Measurements from ENCODE around the gene TTC39B. TPM values are rescaled to one million over a fixed set of nuclear protein-coding genes. Genes with fewer than 3 reads are reported as not detected.
A peak's percentile ranks its signal among the peaks of the same experiment; 100 is the strongest.

The TTC39B gene
- total RNA-seq, 4 donors from 2014 or later, result 37.2 to 55.3 (median 45.6) TPM

DNA sequence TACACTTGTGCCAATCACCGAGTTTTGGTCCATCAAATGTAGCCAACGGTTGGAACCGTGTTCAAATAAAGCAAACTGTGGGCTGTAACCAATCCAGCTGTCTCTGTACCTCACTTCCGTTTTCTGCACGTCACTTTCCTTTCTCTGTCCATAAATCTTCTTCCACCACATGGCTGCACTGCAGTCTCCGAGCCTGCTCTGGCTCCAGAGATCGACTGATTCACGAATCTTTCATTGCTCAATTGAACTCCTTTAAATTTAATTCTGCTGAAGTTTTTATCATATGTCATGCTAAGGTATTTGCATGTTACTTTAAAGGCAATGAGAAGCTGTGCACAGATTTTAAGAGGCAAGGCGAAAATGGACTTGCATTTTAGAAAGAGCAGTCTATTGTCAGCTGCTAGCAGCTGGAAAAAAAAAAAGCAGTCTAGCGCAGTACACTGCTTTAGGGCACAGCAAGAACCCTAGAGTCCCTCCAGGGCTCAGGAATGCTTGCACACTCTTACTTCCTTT, 13.2 kb downstream of the TTC39B start:
- no peak for DNase-seq (ENCODE audit: low spot score in 2 of 2)
- no peaks in the 10 kb centered on the region for H3K9me3 ChIP-seq
- H3K4me3 ChIP-seq, result peak overlapping the region; percentile 5
- TF ChIP-seq, protein P1, sequence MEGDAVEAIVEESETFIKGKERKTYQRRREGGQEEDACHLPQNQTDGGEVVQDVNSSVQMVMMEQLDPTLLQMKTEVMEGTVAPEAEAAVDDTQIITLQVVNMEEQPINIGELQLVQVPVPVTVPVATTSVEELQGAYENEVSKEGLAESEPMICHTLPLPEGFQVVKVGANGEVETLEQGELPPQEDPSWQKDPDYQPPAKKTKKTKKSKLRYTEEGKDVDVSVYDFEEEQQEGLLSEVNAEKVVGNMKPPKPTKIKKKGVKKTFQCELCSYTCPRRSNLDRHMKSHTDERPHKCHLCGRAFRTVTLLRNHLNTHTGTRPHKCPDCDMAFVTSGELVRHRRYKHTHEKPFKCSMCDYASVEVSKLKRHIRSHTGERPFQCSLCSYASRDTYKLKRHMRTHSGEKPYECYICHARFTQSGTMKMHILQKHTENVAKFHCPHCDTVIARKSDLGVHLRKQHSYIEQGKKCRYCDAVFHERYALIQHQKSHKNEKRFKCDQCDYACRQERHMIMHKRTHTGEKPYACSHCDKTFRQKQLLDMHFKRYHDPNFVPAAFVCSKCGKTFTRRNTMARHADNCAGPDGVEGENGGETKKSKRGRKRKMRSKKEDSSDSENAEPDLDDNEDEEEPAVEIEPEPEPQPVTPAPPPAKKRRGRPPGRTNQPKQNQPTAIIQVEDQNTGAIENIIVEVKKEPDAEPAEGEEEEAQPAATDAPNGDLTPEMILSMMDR (IDR thresholded peaks at IDR 0.05), result no peak
- TF ChIP-seq EP300 (IDR thresholded peaks at IDR 0.05) (no peak), POLR2AphosphoS5 (IDR thresholded peaks at IDR 0.05) (no peak), POLR2A (IDR thresholded peaks at IDR 0.05) (no peak)
- no peaks in the 10 kb centered on the region for H3K36me3 ChIP-seq
- H3K27ac ChIP-seq, result peak overlapping the region; percentile 80
- H3K27me3 ChIP-seq, result no peaks in the 10 kb centered on the region
- 30% methylated on average over 10 of the region's 10 CpGs for WGBS
- peaks cover 40% of the 10 kb centered on the region for H3K4me1 ChIP-seq

DNA sequence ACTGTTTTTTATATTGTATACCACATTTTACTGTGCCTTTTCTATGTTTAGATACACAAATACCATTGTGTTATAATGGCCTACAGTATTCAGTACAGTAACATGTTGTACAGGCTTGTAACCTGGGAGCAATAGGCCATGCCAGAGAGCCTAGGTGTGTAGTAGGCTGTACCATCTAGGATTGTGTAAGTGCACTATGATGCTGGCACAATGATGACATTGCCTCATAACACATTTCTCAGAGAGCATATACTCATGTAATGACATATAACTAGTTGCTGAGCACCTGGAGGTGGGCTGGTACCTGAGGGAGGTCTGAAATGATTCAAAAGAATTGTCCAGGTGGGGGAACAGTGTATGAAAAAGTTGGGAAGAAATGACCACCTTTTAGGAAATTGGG, 13.9 kb downstream of the TTC39B start:
- no peaks in the 10 kb centered on the region for H3K27me3 ChIP-seq
- H3K4me3 ChIP-seq, result no peak overlapping the region
- no peaks in the 10 kb centered on the region for H3K9me3 ChIP-seq
- DNase-seq (ENCODE audit: low spot score in 2 of 2), result no peak
- TF ChIP-seq, protein P1 (IDR thresholded peaks at IDR 0.05), result no peak
- TF ChIP-seq POLR2AphosphoS5 (IDR thresholded peaks at IDR 0.05), result no peak
- no peak for TF ChIP-seq POLR2A (IDR thresholded peaks at IDR 0.05)
- peak overlapping the region; percentile 80 for H3K27ac ChIP-seq
- peaks cover 40% of the 10 kb centered on the region for H3K4me1 ChIP-seq
- no peaks in the 10 kb centered on the region for H3K36me3 ChIP-seq

GRCh38 chr9:15289603-15290002, 17.4 kb downstream of the TTC39B start:
- no peaks in the 10 kb centered on the region for H3K9me3 ChIP-seq
- DNase-seq (ENCODE audit: low spot score in 2 of 2), result no peak
- H3K4me1 ChIP-seq, result peaks cover 16% of the 10 kb centered on the region
- no peaks in the 10 kb centered on the region for H3K36me3 ChIP-seq
- H3K27ac ChIP-seq, result no peak overlapping the region
- H3K27me3 ChIP-seq, result no peaks in the 10 kb centered on the region
- no peak overlapping the region for H3K4me3 ChIP-seq
- 95% methylated on average over 5 of the region's 5 CpGs for WGBS
- TF ChIP-seq POLR2A (IDR thresholded peaks at IDR 0.05) (no peak), POLR2AphosphoS5 (IDR thresholded peaks at IDR 0.05) (no peak), EP300 (IDR thresholded peaks at IDR 0.05) (no peak)
- TF ChIP-seq, protein P1 (IDR thresholded peaks at IDR 0.05), result no peak

- WGBS, result 92% methylated on average over 4 of the region's 4 CpGs
- Histone ChIP-seq H3K27ac (no peak overlapping the region), H3K4me1 (no peaks in the 10 kb centered on the region), H3K9me3 (no peaks in the 10 kb centered on the region), H3K4me3 (no peak overlapping the region), H3K27me3 (no peaks in the 10 kb centered on the region), H3K36me3 (no peaks in the 10 kb centered on the region)
- DNase-seq (ENCODE audit: low spot score in 2 of 2), result no peak
- TF ChIP-seq EP300 (IDR thresholded peaks at IDR 0.05) (no peak), POLR2A (IDR thresholded peaks at IDR 0.05) (no peak), POLR2AphosphoS5 (IDR thresholded peaks at IDR 0.05) (no peak)
- TF ChIP-seq, protein P1 (IDR thresholded peaks at IDR 0.05), result no peak
Observed at GRCh38 chr9:15287309-15287708, 19.7 kb downstream of the TTC39B start.

DNA sequence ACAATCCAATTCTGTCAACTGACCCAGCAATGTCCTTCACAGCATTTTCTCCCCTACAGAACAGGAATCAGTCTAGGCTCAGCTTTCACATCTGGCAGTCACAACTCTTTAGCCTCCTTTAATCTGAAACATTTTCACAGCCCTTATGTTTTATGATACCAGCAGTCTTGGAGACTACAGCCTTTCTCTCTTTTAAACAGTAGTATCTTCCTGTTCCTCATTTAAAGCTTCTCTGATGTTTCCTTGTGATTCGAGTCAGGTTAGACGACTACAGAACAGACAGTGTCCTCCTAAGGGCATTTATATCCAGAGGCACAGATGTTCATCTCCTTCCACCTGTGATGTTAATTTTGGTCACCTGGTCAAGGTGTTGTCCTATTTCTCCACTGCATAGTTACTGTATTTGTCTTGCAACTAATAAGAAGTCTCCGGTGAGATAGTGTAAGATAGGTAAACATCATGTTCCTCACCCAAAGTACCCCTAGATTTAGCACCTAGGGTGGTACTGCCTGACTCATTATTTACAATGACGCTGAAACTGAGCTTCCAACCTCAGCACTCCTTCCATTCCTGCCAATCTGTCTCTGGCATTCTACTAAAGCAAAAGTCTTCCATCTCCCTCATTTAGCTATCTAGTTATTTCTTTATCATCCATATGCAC, 20.7 kb downstream of the TTC39B start:
- TF ChIP-seq, protein P1 (IDR thresholded peaks at IDR 0.05), result no peak
- TF ChIP-seq POLR2A (IDR thresholded peaks at IDR 0.05) (no peak), POLR2AphosphoS5 (IDR thresholded peaks at IDR 0.05) (no peak), EP300 (IDR thresholded peaks at IDR 0.05) (no peak)
- Histone ChIP-seq H3K27me3 (no peaks in the 10 kb centered on the region), H3K4me1 (no peaks in the 10 kb centered on the region), H3K9me3 (no peaks in the 10 kb centered on the region), H3K27ac (no peak overlapping the region), H3K4me3 (no peak overlapping the region), H3K36me3 (no peaks in the 10 kb centered on the region)
- DNase-seq (ENCODE audit: low spot score in 2 of 2), result no peak
- 65% methylated on average over 4 of the region's 4 CpGs for WGBS
